GM18507 (cell line): ENCODE measurements around the gene C1orf56.
A peak's percentile ranks its signal among the peaks of the same experiment; 100 is the strongest.

Experiments used
- DNase-seq: peaks from one replicate; pipeline ENCODE4 v3.0.0; 2011; ENCODE audit warnings: low read depth; ENCODE audit not compliant: insufficient read length; ENCODE audit errors: extremely low spot score
- FAIRE-seq: peaks from 2 replicates; lab custom pipeline; 2011; peaks lifted over from hg19 to GRCh38; lab: Jason Lieb, UNC

The C1orf56 gene

DNA sequence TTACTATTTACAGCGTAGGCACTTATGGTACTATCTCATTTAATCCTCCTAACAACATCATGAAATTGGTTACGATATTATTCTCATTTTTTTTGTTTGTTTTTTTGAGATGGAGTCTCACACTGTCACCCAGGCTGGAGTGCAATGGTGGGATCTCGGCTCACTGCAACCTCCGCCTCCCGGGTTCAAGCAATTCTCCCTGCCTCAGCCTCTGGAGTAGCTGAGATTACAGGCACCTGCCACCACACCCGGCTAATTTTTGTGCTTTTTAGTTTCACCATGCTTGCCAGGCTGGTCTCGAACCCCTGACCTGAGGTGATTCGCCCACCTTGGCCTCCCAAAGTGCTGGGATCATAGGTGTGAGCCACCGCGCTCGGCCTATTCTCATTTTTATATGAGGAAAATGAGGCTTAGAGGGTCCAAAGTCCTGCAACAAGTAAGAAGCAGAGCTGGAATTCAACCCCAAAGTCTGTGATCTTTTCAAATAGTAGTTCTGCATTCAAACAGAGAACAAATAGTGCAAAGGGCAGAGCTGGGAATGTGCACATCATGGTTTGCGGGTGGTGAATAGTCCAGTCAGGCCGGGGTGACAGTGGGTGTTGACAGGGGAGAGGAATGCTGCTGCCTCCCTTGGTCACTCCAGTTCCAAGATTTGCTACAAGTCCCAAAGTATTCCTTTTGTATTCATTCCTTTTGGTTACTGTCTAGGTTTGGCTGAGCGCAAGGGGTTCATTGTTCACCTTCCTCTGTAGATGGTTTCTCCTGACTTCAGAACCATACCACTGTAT is 34.7 kb upstream of the C1orf56 start:
- DNase-seq (no peak), FAIRE-seq (no peak)

DNA sequence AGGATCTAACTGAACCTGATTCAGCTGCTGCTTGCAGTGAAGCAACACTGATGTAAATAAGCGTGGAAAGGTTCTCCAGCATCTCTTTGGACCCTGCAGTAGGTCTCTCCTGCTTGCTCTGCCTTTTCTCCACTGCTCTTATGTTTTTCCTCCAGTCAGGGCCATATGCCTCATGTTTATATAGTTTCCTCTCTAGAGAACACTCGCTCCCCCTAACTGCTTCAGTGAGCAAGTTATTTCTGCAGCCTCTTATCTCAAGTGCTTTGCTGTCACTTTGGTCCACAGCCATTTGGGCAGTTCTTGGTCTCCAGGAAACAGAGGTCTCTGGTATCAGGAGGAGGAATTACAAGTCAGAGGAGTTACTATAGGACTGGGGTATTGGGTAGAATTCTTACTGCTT is 34.0 kb upstream of the C1orf56 start:
- DNase-seq, result no peak

DNA sequence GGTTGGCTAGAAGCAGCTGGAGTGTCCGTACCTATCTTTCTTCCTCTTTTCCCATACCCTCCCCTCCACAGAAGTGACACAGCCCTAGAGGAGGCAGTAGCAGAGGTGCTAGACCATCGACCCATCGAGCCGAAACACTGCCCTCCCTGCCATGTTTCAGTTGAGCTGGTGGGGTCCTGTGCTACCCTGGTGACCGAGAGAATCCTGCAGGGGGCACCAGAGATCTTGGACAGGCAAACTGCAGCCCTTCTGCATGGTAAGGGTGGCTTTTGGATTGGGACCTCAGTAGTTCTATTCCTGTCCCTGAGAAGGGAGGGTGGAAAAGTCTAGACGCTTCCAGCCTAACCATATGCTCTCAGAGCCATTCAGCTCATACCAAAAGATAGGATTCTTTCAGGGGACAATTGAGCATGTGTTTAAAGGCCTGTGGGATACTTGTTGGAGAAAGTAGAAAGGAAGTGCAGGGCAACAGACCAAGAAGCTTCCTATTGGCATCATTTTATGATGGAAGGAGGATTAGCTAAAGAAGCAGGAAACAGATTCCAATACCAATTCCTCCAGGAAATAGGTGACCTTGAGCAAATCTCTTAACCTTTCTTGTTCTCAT is 22.9 kb upstream of the C1orf56 start:
- FAIRE-seq (peak; percentile 75), DNase-seq (no peak)

More for the DNA sequence above, 34.0 kb upstream of the C1orf56 start:
- no peak for FAIRE-seq

DNA sequence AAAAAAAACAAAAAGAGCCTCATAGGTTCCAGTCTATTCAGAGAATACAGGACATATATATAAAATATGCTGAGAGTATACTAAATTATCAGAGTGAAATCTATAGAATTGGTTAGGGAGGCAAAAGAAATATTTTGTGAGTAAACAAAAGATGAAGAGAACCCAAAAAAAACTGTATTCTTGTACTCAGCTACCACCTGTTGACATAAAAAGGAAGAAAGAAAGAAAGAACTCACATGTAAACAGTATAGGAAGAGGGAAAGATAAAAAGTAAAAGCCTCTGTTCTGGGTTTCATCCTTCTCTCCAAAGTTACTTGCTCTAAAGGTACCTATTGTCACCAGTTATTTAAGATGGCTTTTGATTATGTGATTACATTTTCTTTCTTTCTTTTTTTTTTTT is 21.1 kb upstream of the C1orf56 start:
- FAIRE-seq (no peak), DNase-seq (no peak)

DNA sequence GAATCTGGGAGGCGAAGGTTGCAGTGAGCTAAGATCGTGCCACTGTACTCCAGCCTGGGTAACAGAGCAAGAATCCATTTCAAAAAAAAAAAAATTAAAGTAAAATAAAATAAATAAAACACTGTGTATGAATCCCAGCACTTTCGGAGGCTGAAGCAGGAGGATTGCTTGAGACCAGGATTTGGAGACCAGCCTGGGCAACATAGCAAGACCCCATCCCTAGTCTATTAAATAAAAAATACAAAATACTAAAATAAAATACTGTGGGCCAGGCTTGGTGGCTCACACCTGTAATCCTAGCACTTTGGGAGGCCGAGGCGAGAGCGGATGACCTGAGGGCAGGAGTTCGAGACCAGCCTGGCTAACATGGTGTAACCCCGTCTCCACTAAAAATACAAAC is 15.4 kb upstream of the C1orf56 start:
- FAIRE-seq, result no peak
- no peak for DNase-seq

- FAIRE-seq (no peak), DNase-seq (no peak)
These were observed 12.4 kb upstream of the C1orf56 start for GRCh38 chr1:151035167-151035566.

- FAIRE-seq (no peak), DNase-seq (no peak)
These were observed 11.2 kb upstream of the C1orf56 start, which contains the start of gene BNIPL for GRCh38 chr1:151036356-151036755. TSS of gene BNIPL (plus strand) at chr1:151036586. CDS start at chr1:151036726, 140 bp downstream.

- FAIRE-seq (no peak), DNase-seq (no peak)
These were observed 10.5 kb upstream of the C1orf56 start for GRCh38 chr1:151037032-151037431.

GRCh38 chr1:151039521-151039920 is 8.0 kb upstream of the C1orf56 start:
- DNase-seq (no peak), FAIRE-seq (no peak)

DNA sequence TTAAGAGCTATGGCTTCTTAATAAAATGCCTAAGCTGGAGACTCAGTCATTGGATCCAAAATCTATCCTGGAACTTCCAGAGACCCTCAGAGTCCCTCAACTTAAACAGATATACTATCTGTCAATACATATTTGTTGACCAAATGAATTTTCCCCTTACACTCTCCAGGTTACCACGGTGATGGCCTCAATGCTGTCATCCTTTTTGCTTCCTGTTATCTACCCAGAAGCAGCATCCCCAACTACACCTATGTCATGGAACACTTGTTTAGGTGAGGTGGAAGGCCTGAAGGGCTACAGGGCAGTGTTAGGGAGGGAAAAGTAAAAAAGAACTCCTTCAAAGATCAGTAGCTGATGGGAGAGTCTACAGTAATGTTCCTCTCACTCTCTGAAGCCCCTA is 4.4 kb upstream of the C1orf56 start:
- DNase-seq (no peak), FAIRE-seq (no peak)

DNA sequence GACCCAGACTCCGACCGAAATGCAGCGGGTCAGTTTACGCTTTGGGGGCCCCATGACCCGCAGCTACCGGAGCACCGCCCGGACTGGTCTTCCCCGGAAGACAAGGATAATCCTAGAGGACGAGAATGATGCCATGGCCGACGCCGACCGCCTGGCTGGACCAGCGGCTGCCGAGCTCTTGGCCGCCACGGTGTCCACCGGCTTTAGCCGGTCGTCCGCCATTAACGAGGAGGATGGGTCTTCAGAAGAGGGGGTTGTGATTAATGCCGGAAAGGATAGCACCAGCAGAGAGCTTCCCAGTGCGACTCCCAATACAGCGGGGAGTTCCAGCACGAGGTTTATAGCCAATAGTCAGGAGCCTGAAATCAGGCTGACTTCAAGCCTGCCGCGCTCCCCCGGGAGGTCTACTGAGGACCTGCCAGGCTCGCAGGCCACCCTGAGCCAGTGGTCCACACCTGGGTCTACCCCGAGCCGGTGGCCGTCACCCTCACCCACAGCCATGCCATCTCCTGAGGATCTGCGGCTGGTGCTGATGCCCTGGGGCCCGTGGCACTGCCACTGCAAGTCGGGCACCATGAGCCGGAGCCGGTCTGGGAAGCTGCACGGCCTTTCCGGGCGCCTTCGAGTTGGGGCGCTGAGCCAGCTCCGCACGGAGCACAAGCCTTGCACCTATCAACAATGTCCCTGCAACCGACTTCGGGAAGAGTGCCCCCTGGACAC is 534 bp downstream of the C1orf56 start:
- DNase-seq (no peak), FAIRE-seq (no peak)

DNA sequence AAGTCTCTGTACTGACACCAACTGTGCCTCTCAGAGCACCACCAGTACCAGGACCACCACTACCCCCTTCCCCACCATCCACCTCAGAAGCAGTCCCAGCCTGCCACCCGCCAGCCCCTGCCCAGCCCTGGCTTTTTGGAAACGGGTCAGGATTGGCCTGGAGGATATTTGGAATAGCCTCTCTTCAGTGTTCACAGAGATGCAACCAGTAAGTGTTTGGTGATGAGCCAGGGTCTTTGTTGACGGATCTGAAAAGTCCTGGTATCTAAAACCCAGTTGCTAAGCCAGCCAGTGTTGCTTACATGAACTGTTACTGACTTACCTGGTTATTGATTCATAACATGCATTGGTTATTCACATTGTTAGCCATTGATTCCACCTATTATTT is 1.1 kb downstream of the C1orf56 start:
- FAIRE-seq, result no peak
- no peak for DNase-seq

GRCh38 chr1:151049458-151049857 is 1.9 kb downstream of the C1orf56 start:
- FAIRE-seq, result no peak

DNA sequence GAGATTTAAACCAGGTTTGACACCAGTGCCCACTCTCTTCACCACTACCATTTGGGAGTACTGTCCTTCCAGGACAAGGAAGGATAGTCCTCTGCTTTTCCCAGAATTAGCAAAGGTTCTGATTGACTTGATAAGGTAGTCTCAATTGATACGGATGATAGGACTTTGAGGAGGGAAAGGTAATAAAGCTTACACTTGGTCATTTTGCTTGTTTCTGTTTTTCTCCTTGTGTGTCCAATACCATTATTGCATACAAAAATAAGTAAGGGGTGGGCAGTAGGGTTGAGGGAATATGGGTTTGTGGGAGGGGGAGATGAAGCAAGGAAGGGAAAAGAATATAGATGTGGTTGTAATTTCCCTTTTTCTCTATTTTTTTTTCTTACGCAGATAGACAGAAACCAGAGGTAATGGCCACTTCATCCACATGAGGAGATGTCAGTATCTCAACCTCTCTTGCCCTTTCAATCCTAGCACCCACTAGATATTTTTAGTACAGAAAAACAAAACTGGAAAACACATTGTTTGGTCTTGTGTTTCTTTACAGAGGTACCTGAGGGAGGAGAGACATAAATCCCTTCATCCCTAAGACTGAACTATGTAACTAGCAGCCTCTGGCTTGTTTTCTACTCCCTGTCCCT is 2.6 kb downstream of the C1orf56 start:
- no peak for FAIRE-seq
- DNase-seq, result no peak

More at GRCh38 chr1:151049458-151049857, 1.9 kb downstream of the C1orf56 start:
- no peak for DNase-seq

- no peak for DNase-seq
- FAIRE-seq, result no peak
These were observed 3.9 kb downstream of the C1orf56 start for GRCh38 chr1:151051356-151052009.

GRCh38 chr1:151054971-151055547 is 7.5 kb downstream of the C1orf56 start:
- DNase-seq (no peak), FAIRE-seq (no peak)

- FAIRE-seq (no peak), DNase-seq (no peak)
These were observed 8.0 kb downstream of the C1orf56 start for GRCh38 chr1:151055581-151055980.

- peak; percentile 36 for FAIRE-seq
- no peak for DNase-seq
These were observed 8.6 kb downstream of the C1orf56 start for GRCh38 chr1:151056149-151056548.

DNA sequence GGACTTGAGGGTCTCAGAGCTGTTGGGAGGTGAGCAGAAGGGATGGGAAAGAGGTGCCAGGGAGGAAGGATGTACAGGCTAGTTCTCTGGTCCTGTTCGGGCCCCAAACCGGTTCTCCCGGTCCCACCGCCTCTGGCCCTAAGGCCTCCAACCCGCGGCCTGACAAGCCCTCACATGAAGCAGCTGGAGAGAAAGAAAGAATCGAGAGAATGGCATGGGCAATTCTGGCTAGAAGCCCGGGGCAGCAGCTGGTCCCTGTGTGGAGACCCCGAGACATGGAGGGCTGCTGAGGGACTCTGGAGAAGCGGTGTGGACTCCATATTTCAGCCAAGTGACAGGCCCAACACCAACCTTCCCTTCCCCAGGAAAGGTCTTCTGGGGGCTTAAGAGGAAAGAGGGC is 11.1 kb downstream of the C1orf56 start:
- FAIRE-seq, result no peak
- DNase-seq, result no peak
